IMR-90 (cell line): ENCODE measurements around the gene MEIS2. TPM values are rescaled to one million over a fixed set of nuclear protein-coding genes. Genes with fewer than 3 reads are reported as not detected.

ENCODE experiments used
- ATAC-seq: fragments of 200-7000 bp; cut with Tn5 transposase; 2 replicates; pipeline ENCODE4 v1.9.1; 2020; ENCODE audit warnings: low read depth, mild to moderate bottlenecking, moderate library complexity
- BruUV-seq: library from RNA; stranded (reverse); fragments of 400-500 nt; replicated peaks from 2 replicates; lab custom pipeline; 2021; lab: Mats Ljungman, UMichigan
- CTCF ChIA-PET: fragments of 300-600 bp; formaldehyde crosslinking; extraction: SDS; loops from one replicate; lab custom pipeline; 2021; ENCODE audit warnings: antibody characterized with exemption; lab: Yijun Ruan, JAX
- POLR2A ChIA-PET: fragments of 300-600 bp; sonication (Branson Sonifier 250); formaldehyde crosslinking; loops from one replicate; lab custom pipeline; 2022; ENCODE audit warnings: antibody characterized with exemption; ENCODE audit not compliant: unreplicated experiment; lab: Charles Lee
- DNase-seq: peaks from one replicate; pipeline ENCODE4 v3.0.0; 2013
- H2AFZ ChIP-seq: replicated peaks from 2 replicates; pipeline ENCODE3; 2013; ENCODE audit warnings: low read length, mild to moderate bottlenecking; ENCODE audit not compliant: poor library complexity
- H2AK5ac ChIP-seq: 2 replicates; pipeline ENCODE4 v1.6.1; 2013; ENCODE audit warnings: low read depth, low read length, inconsistent platforms
- H2AK9ac ChIP-seq: replicated peaks from 2 replicates; pipeline ENCODE3; 2013; ENCODE audit warnings: mild to moderate bottlenecking, low read depth, low read length, moderate library complexity; ENCODE audit not compliant: poor library complexity
- H2BK120ac ChIP-seq: 2 replicates; pipeline ENCODE4 v1.6.1; 2013; ENCODE audit warnings: low read depth, low read length, inconsistent platforms
- H2BK15ac ChIP-seq: 3 replicates; pipeline ENCODE4 v1.6.1; 2013; ENCODE audit warnings: low read depth, low read length, inconsistent platforms
- H2BK20ac ChIP-seq: 2 replicates; pipeline ENCODE4 v1.6.1; 2013; ENCODE audit warnings: low read depth, mild to moderate bottlenecking, inconsistent platforms, low read length, moderate library complexity
- H2BK5ac ChIP-seq: 2 replicates; pipeline ENCODE4 v1.6.1; 2013; ENCODE audit warnings: mild to moderate bottlenecking, low read depth, low read length, inconsistent platforms; ENCODE audit not compliant: poor library complexity, severe bottlenecking
- H3K14ac ChIP-seq: replicated peaks from 2 replicates; pipeline ENCODE4 v1.6.1; 2013; ENCODE audit warnings: low read depth, low read length, inconsistent platforms
- H3K18ac ChIP-seq: 2 replicates; pipeline ENCODE4 v1.6.1; 2013; ENCODE audit warnings: low read depth, low read length, control low read depth
- H3K23ac ChIP-seq: 2 replicates; pipeline ENCODE4 v1.6.1; 2013; ENCODE audit warnings: low read depth, low read length, inconsistent platforms
- H3K27ac ChIP-seq: 2 replicates; pipeline ENCODE4 v1.5.1; 2013; ENCODE audit warnings: mild to moderate bottlenecking, control low read depth, low read length; ENCODE audit not compliant: insufficient read depth
- H3K27me3 ChIP-seq: 2 replicates; pipeline ENCODE4 v1.6.1; 2013; ENCODE audit warnings: low read length; ENCODE audit not compliant: control insufficient read depth, insufficient read depth
- H3K36me3 ChIP-seq: 2 replicates; pipeline ENCODE4 v1.6.1; 2013; ENCODE audit warnings: low read length, mixed read lengths; ENCODE audit not compliant: control insufficient read depth, insufficient read depth
- H3K4ac ChIP-seq: 2 replicates; pipeline ENCODE4 v1.6.1; 2013; ENCODE audit warnings: low read depth, low read length, inconsistent platforms
- H3K4me1 ChIP-seq: 2 replicates; pipeline ENCODE4 v1.6.1; 2013; ENCODE audit warnings: low read length, mixed read lengths; ENCODE audit not compliant: control insufficient read depth, insufficient read depth
- H3K4me2 ChIP-seq: 2 replicates; pipeline ENCODE4 v1.6.1; 2013; ENCODE audit warnings: low read depth, mild to moderate bottlenecking, control low read depth, low read length, moderate library complexity
- H3K4me3 ChIP-seq: 2 replicates; pipeline ENCODE4 v1.5.1; 2013; ENCODE audit warnings: low read depth, mild to moderate bottlenecking, control low read depth, low read length, moderate library complexity; ENCODE audit not compliant: insufficient read depth
- H3K56ac ChIP-seq: 2 replicates; pipeline ENCODE4 v1.6.1; 2013; ENCODE audit warnings: low read length, inconsistent platforms; ENCODE audit not compliant: insufficient read depth; ENCODE audit errors: extremely low read depth
- H3K79me1 ChIP-seq, 2 experiments: 2 replicates each; pipeline ENCODE4 v1.6.1; 2013; ENCODE audit warnings: low read length in 2 of 2, inconsistent platforms in 1 of 2, low read depth in 1 of 2
- H3K9ac ChIP-seq: 2 replicates; pipeline ENCODE4 v1.6.1; 2013; ENCODE audit warnings: low read depth, low read length, control low read depth
- H3K9me1 ChIP-seq: 2 replicates; pipeline ENCODE4 v1.6.1; 2013; ENCODE audit warnings: low read length, inconsistent platforms; ENCODE audit not compliant: insufficient read depth
- H3K9me3 ChIP-seq: 2 replicates; pipeline ENCODE4 v1.6.1; 2013; ENCODE audit warnings: low read length; ENCODE audit not compliant: control insufficient read depth, insufficient read depth
- H4K20me1 ChIP-seq: 2 replicates; pipeline ENCODE4 v1.6.1; 2013; ENCODE audit warnings: low read length, inconsistent platforms; ENCODE audit not compliant: insufficient read depth
- H4K5ac ChIP-seq: 2 replicates; pipeline ENCODE4 v1.6.1; 2013; ENCODE audit warnings: mild to moderate bottlenecking, low read depth, low read length, control low read depth
- H4K8ac ChIP-seq, 2 experiments: 2 replicates each; pipeline ENCODE4 v1.6.1; 2013; ENCODE audit warnings: low read depth in 2 of 2, low read length in 2 of 2, control low read depth in 1 of 2, inconsistent platforms in 1 of 2
- H4K91ac ChIP-seq: 2 replicates; pipeline ENCODE4 v1.6.1; 2013; ENCODE audit warnings: low read depth, low read length, inconsistent platforms; ENCODE audit not compliant: insufficient read depth
- BHLHE40 ChIP-seq: fragments of 150-350 bp; IDR thresholded peaks from 2 replicates; pipeline ENCODE4 v1.6.1; 2016; ENCODE audit warnings: mild to moderate bottlenecking, low read depth, low read length
- CEBPB ChIP-seq: IDR thresholded peaks from 2 replicates; pipeline ENCODE4 v1.6.1; 2012; ENCODE audit warnings: low read depth, low read length, improper control_type of control experiment
- CHD1 ChIP-seq: IDR thresholded peaks from 2 replicates; pipeline ENCODE4 v1.6.1; 2012; ENCODE audit warnings: low read depth, low read length, improper control_type of control experiment
- FOS ChIP-seq: fragments of 150-350 bp; IDR thresholded peaks from 2 replicates; pipeline ENCODE4 v1.6.1; 2016; ENCODE audit warnings: low read depth, low read length
- MAFK ChIP-seq: IDR thresholded peaks from 2 replicates; pipeline ENCODE4 v1.6.1; 2012; ENCODE audit warnings: low read depth, low read length, improper control_type of control experiment
- MAZ ChIP-seq: IDR thresholded peaks from 2 replicates; pipeline ENCODE4 v1.6.1; 2012; ENCODE audit warnings: low read depth, mild to moderate bottlenecking, low read length, improper control_type of control experiment, moderate library complexity, borderline replicate concordance
- MXI1 ChIP-seq: IDR thresholded peaks from 2 replicates; pipeline ENCODE4 v1.6.1; 2012; ENCODE audit warnings: low read depth, mild to moderate bottlenecking, low read length, moderate library complexity, borderline replicate concordance
- NFE2L2 ChIP-seq: fragments of 150-350 bp; IDR thresholded peaks from 2 replicates; pipeline ENCODE4 v1.6.1; 2016; ENCODE audit warnings: low read depth, mild to moderate bottlenecking, low read length
- POLR2A ChIP-seq: IDR thresholded peaks from 2 replicates; pipeline ENCODE4 v1.6.1; 2012; ENCODE audit warnings: mild to moderate bottlenecking, low read depth, low read length
- RAD21 ChIP-seq: IDR thresholded peaks from 2 replicates; pipeline ENCODE4 v1.6.1; 2012; ENCODE audit warnings: low read length, improper control_type of control experiment
- RCOR1 ChIP-seq: IDR thresholded peaks from 2 replicates; pipeline ENCODE4 v1.6.1; 2012; ENCODE audit warnings: mild to moderate bottlenecking, low read length, improper control_type of control experiment; ENCODE audit not compliant: insufficient replicate concordance
- RFX5 ChIP-seq: IDR thresholded peaks from 2 replicates; pipeline ENCODE4 v1.8.0; 2012; ENCODE audit warnings: low read depth, mild to moderate bottlenecking, low read length, moderate library complexity
- SMC3 ChIP-seq: fragments of 150-350 bp; IDR thresholded peaks from 2 replicates; pipeline ENCODE4 v1.6.1; 2016; ENCODE audit warnings: low read depth, mild to moderate bottlenecking, antibody characterized with exemption, low read length, moderate library complexity
- WGBS, 2 experiments: methylation state at CpG; one replicate each; pipeline versions ENCODE4 v1.1.5 to v1.1.7; 2013; ENCODE audit warnings: missing lambda C conversion rate in 2 of 2; ENCODE audit not compliant: insufficient read length in 1 of 2; ENCODE audit errors: extremely low coverage in 2 of 2; 5-methylcytosine and 5-hydroxymethylcytosine counted together
- dilution Hi-C: fragments of 300-500 bp; cut with HindIII; formaldehyde crosslinking; loops from one replicate; pipeline ENCODE4 v1.14.3; 2018; ENCODE audit warnings: low sequenced_read_pairs; ENCODE audit not compliant: unreplicated experiment
- in situ Hi-C: fragments of 300-500 bp; cut with MboI; formaldehyde crosslinking; loops from 3 replicates; pipeline ENCODE4 v1.14.3; 2019; ENCODE audit warnings: low sequenced_read_pairs, inconsistent platforms, mixed read lengths
- intact Hi-C: fragments of 100-400 bp; cut with micrococcal nuclease; formaldehyde crosslinking; loops from 2 replicates; pipeline ENCODE4 v1.10.0; 2022
- polyA plus RNA-seq, 3 experiments: library from polyadenylated mRNA; depleted of rRNA; stranded (reverse); fragments of >200 nt; gene quantifications; 2 replicates each; pipeline ENCODE4 v1.2.3, GENCODE V29; 2012; ENCODE audit warnings: low replicate concordance in 1 of 3
- total RNA-seq: library from RNA; depleted of rRNA; stranded (reverse); fragments of >200 nt; gene quantifications from 2 replicates; pipeline ENCODE4 v1.2.3, GENCODE V29; 2012
- TF ChIP-seq, protein P1 (sequence below): conservative IDR thresholded peaks from 2 replicates; pipeline ENCODE4 v1.5.1; 2012; ENCODE audit warnings: mild to moderate bottlenecking, low read depth, low read length, improper control_type of control experiment
- TF ChIP-seq, protein P2 (sequence below): fragments of 150-350 bp; IDR thresholded peaks from 2 replicates; pipeline ENCODE4 v1.6.1; 2016; ENCODE audit warnings: low read depth, mild to moderate bottlenecking, low read length, moderate library complexity, borderline replicate concordance
- TF ChIP-seq, protein P3 (sequence below): fragments of 150-350 bp; IDR thresholded peaks from 2 replicates; pipeline ENCODE4 v1.6.1; 2017; ENCODE audit warnings: mild to moderate bottlenecking, antibody characterized with exemption, low read length, low read depth

Gene MEIS2
- total and polyA plus RNA-seq, 2 of the 4 experiments (the other 2 are of a cell fraction) = 70.1 to 71.3 TPM

DNA sequence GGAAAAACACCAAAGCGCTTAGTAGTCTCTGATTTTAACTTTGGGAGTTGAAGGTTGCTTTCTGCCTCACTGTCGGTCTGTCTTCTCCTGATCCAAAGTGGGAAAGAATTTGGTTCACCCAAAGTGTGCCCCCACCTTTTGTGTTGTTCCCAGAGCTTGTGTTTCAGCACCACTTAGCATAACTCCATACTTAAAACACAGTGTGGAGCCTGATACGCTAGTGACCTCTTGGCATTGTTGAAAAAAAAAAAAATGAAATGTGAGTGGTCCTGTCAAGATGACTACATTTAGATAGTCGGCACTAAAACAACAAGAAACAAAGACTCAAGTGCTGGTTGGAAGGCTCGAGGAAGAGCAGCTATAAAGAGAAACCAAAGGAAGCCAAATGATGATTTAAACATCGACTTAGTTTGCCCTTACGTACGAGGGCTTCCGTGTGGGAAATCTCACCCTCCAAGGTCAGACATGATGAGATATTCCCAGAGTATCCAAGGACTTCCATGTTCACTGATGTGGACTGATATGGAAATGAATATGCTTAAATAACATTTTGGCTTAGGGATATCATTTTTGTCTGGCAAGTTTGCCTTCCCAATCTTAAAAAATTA lies 178.8 kb downstream of the MEIS2 start:
- CTCF ChIA-PET = no interaction called here
- Histone ChIP-seq H3K4me1 (no peaks in the 10 kb centered on the region), H4K5ac (no peak overlapping the region), H3K14ac (no peak overlapping the region), H3K27me3 (no peaks in the 10 kb centered on the region), H4K91ac (no peak overlapping the region), H4K20me1 (no peaks in the 10 kb centered on the region; the same call in 1 of the 2 replicates), H3K18ac (no peak overlapping the region), H2BK120ac (no peak overlapping the region), H2BK15ac (no peak overlapping the region), H2AK9ac (no peak overlapping the region), H3K4me2 (no peak overlapping the region), H2AK5ac (no peak overlapping the region), H3K4ac (no peak overlapping the region), H3K79me1 (peaks cover 7 to 34% of the 10 kb centered on the region in 2 experiments; a peak in 3 of 4 replicates), H3K23ac (no peak overlapping the region), H3K9me1 (no peaks in the 10 kb centered on the region), H3K4me3 (no peak overlapping the region), H4K8ac (no peak overlapping the region), H3K36me3 (peaks cover 4% of the 10 kb centered on the region), H3K27ac (no peak overlapping the region), H3K9ac (no peak overlapping the region), H3K56ac (no peak overlapping the region), H3K9me3 (no peaks in the 10 kb centered on the region), H2AFZ (no peak overlapping the region), H2BK5ac (no peak overlapping the region), H2BK20ac (no peak overlapping the region)
- TF ChIP-seq RAD21 = no peak
- no peak for TF ChIP-seq RCOR1
- no peak for TF ChIP-seq FOS
- no peak for TF ChIP-seq POLR2A
- TF ChIP-seq RFX5 = no peak
- no peak for TF ChIP-seq MXI1
- no peak for TF ChIP-seq SMC3
- no peak for TF ChIP-seq CHD1
- no peak for TF ChIP-seq BHLHE40
- TF ChIP-seq, protein P1, sequence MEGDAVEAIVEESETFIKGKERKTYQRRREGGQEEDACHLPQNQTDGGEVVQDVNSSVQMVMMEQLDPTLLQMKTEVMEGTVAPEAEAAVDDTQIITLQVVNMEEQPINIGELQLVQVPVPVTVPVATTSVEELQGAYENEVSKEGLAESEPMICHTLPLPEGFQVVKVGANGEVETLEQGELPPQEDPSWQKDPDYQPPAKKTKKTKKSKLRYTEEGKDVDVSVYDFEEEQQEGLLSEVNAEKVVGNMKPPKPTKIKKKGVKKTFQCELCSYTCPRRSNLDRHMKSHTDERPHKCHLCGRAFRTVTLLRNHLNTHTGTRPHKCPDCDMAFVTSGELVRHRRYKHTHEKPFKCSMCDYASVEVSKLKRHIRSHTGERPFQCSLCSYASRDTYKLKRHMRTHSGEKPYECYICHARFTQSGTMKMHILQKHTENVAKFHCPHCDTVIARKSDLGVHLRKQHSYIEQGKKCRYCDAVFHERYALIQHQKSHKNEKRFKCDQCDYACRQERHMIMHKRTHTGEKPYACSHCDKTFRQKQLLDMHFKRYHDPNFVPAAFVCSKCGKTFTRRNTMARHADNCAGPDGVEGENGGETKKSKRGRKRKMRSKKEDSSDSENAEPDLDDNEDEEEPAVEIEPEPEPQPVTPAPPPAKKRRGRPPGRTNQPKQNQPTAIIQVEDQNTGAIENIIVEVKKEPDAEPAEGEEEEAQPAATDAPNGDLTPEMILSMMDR = no peak
- TF ChIP-seq CEBPB = no peak
- no peak for TF ChIP-seq NFE2L2
- TF ChIP-seq, protein P2, sequence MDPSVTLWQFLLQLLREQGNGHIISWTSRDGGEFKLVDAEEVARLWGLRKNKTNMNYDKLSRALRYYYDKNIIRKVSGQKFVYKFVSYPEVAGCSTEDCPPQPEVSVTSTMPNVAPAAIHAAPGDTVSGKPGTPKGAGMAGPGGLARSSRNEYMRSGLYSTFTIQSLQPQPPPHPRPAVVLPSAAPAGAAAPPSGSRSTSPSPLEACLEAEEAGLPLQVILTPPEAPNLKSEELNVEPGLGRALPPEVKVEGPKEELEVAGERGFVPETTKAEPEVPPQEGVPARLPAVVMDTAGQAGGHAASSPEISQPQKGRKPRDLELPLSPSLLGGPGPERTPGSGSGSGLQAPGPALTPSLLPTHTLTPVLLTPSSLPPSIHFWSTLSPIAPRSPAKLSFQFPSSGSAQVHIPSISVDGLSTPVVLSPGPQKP = no peak
- TF ChIP-seq, protein P3, sequence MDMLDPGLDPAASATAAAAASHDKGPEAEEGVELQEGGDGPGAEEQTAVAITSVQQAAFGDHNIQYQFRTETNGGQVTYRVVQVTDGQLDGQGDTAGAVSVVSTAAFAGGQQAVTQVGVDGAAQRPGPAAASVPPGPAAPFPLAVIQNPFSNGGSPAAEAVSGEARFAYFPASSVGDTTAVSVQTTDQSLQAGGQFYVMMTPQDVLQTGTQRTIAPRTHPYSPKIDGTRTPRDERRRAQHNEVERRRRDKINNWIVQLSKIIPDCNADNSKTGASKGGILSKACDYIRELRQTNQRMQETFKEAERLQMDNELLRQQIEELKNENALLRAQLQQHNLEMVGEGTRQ = no peak
- TF ChIP-seq MAFK = no peak
- no peak for TF ChIP-seq MAZ
- in situ Hi-C loops = no loop called here
- intact Hi-C loops = no loop called here
- WGBS, 2 experiments = 100% methylated on average over 1 of the region's 9 CpGs; no CpG with 5 or more reads in 1 of the 2 experiments
- no peak for DNase-seq
- BruUV-seq = no TSS peak
- ATAC-seq = no peak
- dilution Hi-C loops = no loop called here
- POLR2A ChIA-PET = interaction anchor here (0.5 kb wide), 1 partner anchor 13 kb away, joined by 3 read pairs; no protein-coding TSS in a partner anchor
